Liver (tissue), 9 donors: Measurements from ENCODE around the gene GHRHR. TPM values are rescaled to one million over a fixed set of nuclear protein-coding genes. Genes with fewer than 3 reads are reported as not detected.

Experiments used
- DNase-seq: peaks from one replicate; pipeline ENCODE4 v3.0.0-alpha.2; 2017; ENCODE audit warnings: low spot score
- H3K27ac ChIP-seq, 2 donors: one replicate each; pipeline ENCODE4 v1.7.0; 2013; ENCODE audit warnings: inconsistent platforms in 2 of 2, low read length in 2 of 2, control low read depth in 1 of 2, low read depth in 1 of 2, mild to moderate bottlenecking in 1 of 2
- H3K27me3 ChIP-seq, 4 donors: one replicate each; pipeline versions ENCODE4 v1.6.1 to v1.7.0; 2013; ENCODE audit warnings: low read length in 3 of 4, inconsistent platforms in 1 of 4, mild to moderate bottlenecking in 1 of 4, moderate library complexity in 1 of 4; ENCODE audit not compliant: control insufficient read depth in 4 of 4, insufficient read depth in 4 of 4
- H3K36me3 ChIP-seq, 4 donors: one replicate each; pipeline versions ENCODE4 v1.6.1 to v1.7.0; 2013; ENCODE audit warnings: low read length in 3 of 4, mild to moderate bottlenecking in 3 of 4, low read depth in 1 of 4, moderate library complexity in 1 of 4; ENCODE audit not compliant: control insufficient read depth in 4 of 4, insufficient read depth in 3 of 4
- H3K4me1 ChIP-seq, 4 donors: one replicate each; pipeline versions ENCODE4 v1.6.1 to v1.7.0; 2013; ENCODE audit warnings: low read length in 3 of 4, mild to moderate bottlenecking in 3 of 4, moderate library complexity in 1 of 4; ENCODE audit not compliant: control insufficient read depth in 4 of 4, insufficient read depth in 4 of 4
- H3K4me3 ChIP-seq, 3 donors: one replicate each; pipeline versions ENCODE4 v1.6.1 to v1.7.0; 2013; ENCODE audit warnings: low read length in 3 of 3, control low read depth in 1 of 3, low read depth in 1 of 3, mild to moderate bottlenecking in 1 of 3
- H3K9ac ChIP-seq, 2 donors: one replicate each; pipeline ENCODE4 v1.7.0; 2013; ENCODE audit warnings: low read length in 2 of 2, mild to moderate bottlenecking in 2 of 2, moderate library complexity in 2 of 2, control low read depth in 1 of 2, low read depth in 1 of 2
- H3K9me3 ChIP-seq, 4 donors: one replicate each; pipeline versions ENCODE4 v1.6.1 to v1.7.0; 2013; ENCODE audit warnings: low read length in 3 of 4; ENCODE audit not compliant: control insufficient read depth in 4 of 4
- CTCF ChIP-seq: fragments of 150-350 bp; IDR thresholded peaks from 2 replicates; pipeline ENCODE4 v1.5.1; 2017; ENCODE audit warnings: improper control_type of control experiment, low read depth, low read length; ENCODE audit not compliant: missing input control
- EGR1 ChIP-seq, 2 donors: IDR thresholded peaks; 2 replicates each; pipeline ENCODE4 v1.6.1; 2016 to 2018; ENCODE audit warnings: antibody characterized with exemption in 2 of 2, low read depth in 2 of 2
- FOXA1 ChIP-seq: IDR thresholded peaks from 2 replicates; pipeline ENCODE4 v1.6.1; 2016; ENCODE audit warnings: antibody characterized with exemption
- FOXA2 ChIP-seq: IDR thresholded peaks from 2 replicates; pipeline ENCODE4 v1.6.1; 2016; ENCODE audit warnings: antibody characterized with exemption
- GABPA ChIP-seq, 2 donors: IDR thresholded peaks in 1 of 2; conservative IDR thresholded peaks in 1 of 2; 2 replicates each; pipeline ENCODE4 v1.6.1; 2016; ENCODE audit warnings: antibody characterized with exemption in 2 of 2, mild to moderate bottlenecking in 1 of 2, moderate library complexity in 1 of 2
- HNF4A ChIP-seq, 2 donors: conservative IDR thresholded peaks; 2 replicates each; pipeline ENCODE4 v1.6.1; 2016; ENCODE audit warnings: antibody characterized with exemption in 2 of 2, mild to moderate bottlenecking in 2 of 2
- HNF4G ChIP-seq: IDR thresholded peaks from 2 replicates; pipeline ENCODE4 v1.6.1; 2016; ENCODE audit warnings: antibody characterized with exemption
- JUND ChIP-seq, 2 donors: IDR thresholded peaks; 2 replicates each; pipeline ENCODE4 v1.6.1; 2016; ENCODE audit warnings: antibody characterized with exemption in 2 of 2
- NR2F2 ChIP-seq: IDR thresholded peaks from 2 replicates; pipeline ENCODE4 v1.6.1; 2016; ENCODE audit warnings: antibody characterized with exemption
- RAD21 ChIP-seq, 2 donors: IDR thresholded peaks; 2 replicates each; pipeline ENCODE4 v1.6.1; 2016; ENCODE audit warnings: antibody characterized with exemption in 2 of 2, mild to moderate bottlenecking in 2 of 2
- REST ChIP-seq: IDR thresholded peaks from 2 replicates; pipeline ENCODE4 v1.6.1; 2016; ENCODE audit warnings: antibody characterized with exemption, mild to moderate bottlenecking
- RXRA ChIP-seq, 2 donors: IDR thresholded peaks; 2 replicates each; pipeline ENCODE4 v1.6.1; 2017 to 2018; ENCODE audit warnings: antibody characterized with exemption in 2 of 2, mild to moderate bottlenecking in 1 of 2
- SP1 ChIP-seq: IDR thresholded peaks from 2 replicates; pipeline ENCODE4 v1.6.1; 2018; ENCODE audit warnings: antibody characterized with exemption, mild to moderate bottlenecking
- TAF1 ChIP-seq: conservative IDR thresholded peaks from 2 replicates; pipeline ENCODE4 v1.6.1; 2016; ENCODE audit warnings: antibody characterized with exemption, mild to moderate bottlenecking
- YY1 ChIP-seq: IDR thresholded peaks from 2 replicates; pipeline ENCODE4 v1.6.1; 2016; ENCODE audit warnings: antibody characterized with exemption, mild to moderate bottlenecking
- WGBS: extraction: QIAGEN DNeasy Blood & Tissue Kit; methylation state at CpG from one replicate; pipeline ENCODE4 v1.1.7; 2013; 5-methylcytosine and 5-hydroxymethylcytosine counted together
- polyA plus RNA-seq, 2 donors: library from polyadenylated mRNA; stranded (reverse) in 1 of 2; unstranded in 1 of 2; fragments of 200-250 nt in 1 of 2; fragments of >200 nt in 1 of 2; fragmentation: Nextera tagmentation in 1 of 2; extraction: Ambion mirVana in 1 of 2; gene quantifications; one replicate each; pipeline versions ENCODE4 v1.2.1 to v1.2.3, GENCODE V29; 2013 to 2015
- total RNA-seq, 2 donors: library from RNA; depleted of rRNA; stranded (reverse); fragments of >200 nt; gene quantifications; one replicate each; pipeline ENCODE4 v1.2.3, GENCODE V29; 2014
- TF ChIP-seq, protein P1 (sequence below): IDR thresholded peaks from 2 replicates; pipeline ENCODE4 v1.6.1; 2016; ENCODE audit warnings: antibody characterized with exemption
- TF ChIP-seq, protein P2 (sequence below): IDR thresholded peaks from 2 replicates; pipeline ENCODE4 v1.6.1; 2016; ENCODE audit warnings: antibody characterized with exemption
- TF ChIP-seq, protein P3 (sequence below): IDR thresholded peaks from 2 replicates; pipeline ENCODE4 v1.6.1; 2016; ENCODE audit warnings: antibody characterized with exemption
- donor health status: healthy.
- donor health status: healthy.
- donor health status: healthy.
- donor health status: healthy.
- donor health status: healthy.

The GHRHR gene
- total and polyA plus RNA-seq, 4 donors: 0.46 to 0.50 TPM; not detected in 2

GRCh38 chr7:31028006-31028405 is 64.3 kb downstream of the GHRHR start:
- Histone ChIP-seq H3K9ac (no peak overlapping the region), H3K4me3 (no peak overlapping the region), H3K9me3 (no peaks in the 10 kb centered on the region), H3K4me1 (no peaks in the 10 kb centered on the region), H3K27ac (no peak overlapping the region), H3K27me3 (peaks cover 0 to 2% (median 0%) of the 10 kb centered on the region in 4 donors), H3K36me3 (no peaks in the 10 kb centered on the region)
- 86% methylated on average over 5 of the region's 5 CpGs for WGBS
- TF ChIP-seq JUND (IDR thresholded peaks at IDR 0.05) (no peak), RAD21 (IDR thresholded peaks at IDR 0.05) (no peak), NR2F2 (no peak), FOXA1 (no peak), GABPA (IDR thresholded peaks at IDR 0.05 in 1 of 2, conservative IDR thresholded peaks at IDR 0.05 in 1 of 2) (no peak), HNF4G (no peak), RXRA (IDR thresholded peaks at IDR 0.05) (no peak), EGR1 (IDR thresholded peaks at IDR 0.05; ENCODE audit: low read depth in 2 of 2) (no peak), FOXA2 (no peak), SP1 (no peak), YY1 (no peak), CTCF (no peak), HNF4A (conservative IDR thresholded peaks at IDR 0.05) (no peak), TAF1 (no peak)
- TF ChIP-seq, protein P1, sequence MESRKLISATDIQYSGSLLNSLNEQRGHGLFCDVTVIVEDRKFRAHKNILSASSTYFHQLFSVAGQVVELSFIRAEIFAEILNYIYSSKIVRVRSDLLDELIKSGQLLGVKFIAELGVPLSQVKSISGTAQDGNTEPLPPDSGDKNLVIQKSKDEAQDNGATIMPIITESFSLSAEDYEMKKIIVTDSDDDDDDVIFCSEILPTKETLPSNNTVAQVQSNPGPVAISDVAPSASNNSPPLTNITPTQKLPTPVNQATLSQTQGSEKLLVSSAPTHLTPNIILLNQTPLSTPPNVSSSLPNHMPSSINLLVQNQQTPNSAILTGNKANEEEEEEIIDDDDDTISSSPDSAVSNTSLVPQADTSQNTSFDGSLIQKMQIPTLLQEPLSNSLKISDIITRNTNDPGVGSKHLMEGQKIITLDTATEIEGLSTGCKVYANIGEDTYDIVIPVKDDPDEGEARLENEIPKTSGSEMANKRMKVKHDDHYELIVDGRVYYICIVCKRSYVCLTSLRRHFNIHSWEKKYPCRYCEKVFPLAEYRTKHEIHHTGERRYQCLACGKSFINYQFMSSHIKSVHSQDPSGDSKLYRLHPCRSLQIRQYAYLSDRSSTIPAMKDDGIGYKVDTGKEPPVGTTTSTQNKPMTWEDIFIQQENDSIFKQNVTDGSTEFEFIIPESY: no peak
- TF ChIP-seq, protein P2, sequence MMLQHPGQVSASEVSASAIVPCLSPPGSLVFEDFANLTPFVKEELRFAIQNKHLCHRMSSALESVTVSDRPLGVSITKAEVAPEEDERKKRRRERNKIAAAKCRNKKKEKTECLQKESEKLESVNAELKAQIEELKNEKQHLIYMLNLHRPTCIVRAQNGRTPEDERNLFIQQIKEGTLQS: no peak
- no peak for DNase-seq

DNA sequence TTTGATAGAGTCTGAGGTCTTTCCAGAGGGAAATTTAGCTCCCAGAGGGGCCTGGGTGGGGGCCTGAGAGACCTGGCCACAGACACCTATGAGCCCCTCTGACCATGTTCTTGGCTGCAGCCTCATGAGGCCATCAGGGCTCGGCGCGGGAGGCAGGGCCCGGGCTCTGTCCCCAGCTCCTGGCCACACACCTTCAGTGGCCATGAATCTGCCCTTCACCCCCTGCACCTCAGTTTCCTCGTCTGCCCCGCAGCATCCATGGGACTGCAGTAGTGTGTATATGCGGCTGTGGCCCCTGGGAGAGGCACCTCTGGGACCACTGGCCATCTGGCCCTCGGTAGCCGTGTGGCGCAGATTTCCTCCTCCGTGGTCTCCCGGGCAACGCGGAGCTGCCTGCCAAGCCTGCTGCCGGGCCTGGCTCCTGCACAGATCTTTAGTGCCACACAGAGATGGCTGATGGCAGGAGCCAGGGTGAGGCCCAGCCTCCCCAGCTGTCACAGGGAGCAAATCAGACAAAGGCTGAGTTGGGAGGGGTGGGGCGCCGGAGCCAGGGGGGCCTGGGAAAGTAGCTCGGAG is 64.8 kb downstream of the GHRHR start:
- Histone ChIP-seq H3K36me3 (no peaks in the 10 kb centered on the region), H3K9ac (no peak overlapping the region), H3K4me1 (no peaks in the 10 kb centered on the region), H3K4me3 (no peak overlapping the region), H3K27me3 (peaks cover 0 to 2% (median 0%) of the 10 kb centered on the region in 4 donors), H3K27ac (no peak overlapping the region), H3K9me3 (no peaks in the 10 kb centered on the region)
- 94% methylated on average over 18 of the region's 18 CpGs for WGBS
- DNase-seq: no peak
- TF ChIP-seq, protein P2: no peak
- no peak for TF ChIP-seq HNF4G
- no peak for TF ChIP-seq JUND (IDR thresholded peaks at IDR 0.05)
- TF ChIP-seq, protein P3, sequence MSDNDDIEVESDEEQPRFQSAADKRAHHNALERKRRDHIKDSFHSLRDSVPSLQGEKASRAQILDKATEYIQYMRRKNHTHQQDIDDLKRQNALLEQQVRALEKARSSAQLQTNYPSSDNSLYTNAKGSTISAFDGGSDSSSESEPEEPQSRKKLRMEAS: no peak
- no peak for TF ChIP-seq YY1
- TF ChIP-seq CTCF: no peak
- TF ChIP-seq REST: no peak
- TF ChIP-seq, protein P1: no peak
- no peak for TF ChIP-seq FOXA1
- no peak for TF ChIP-seq RXRA (IDR thresholded peaks at IDR 0.05)
- TF ChIP-seq EGR1 (IDR thresholded peaks at IDR 0.05; ENCODE audit: low read depth in 2 of 2): no peak
- no peak for TF ChIP-seq NR2F2
- TF ChIP-seq FOXA2: no peak
- no peak for TF ChIP-seq HNF4A (conservative IDR thresholded peaks at IDR 0.05)
- TF ChIP-seq GABPA (IDR thresholded peaks at IDR 0.05 in 1 of 2, conservative IDR thresholded peaks at IDR 0.05 in 1 of 2): no peak
- no peak for TF ChIP-seq TAF1
- no peak for TF ChIP-seq SP1
